HG03575 (cell line): ENCODE data around the gene FUT6.
"Not testable (repeated sequence)": the region's sequence is repeated elsewhere in the genome, so short reads cannot be mapped to it uniquely, and the experiment has no call there.

Experiments used
- ATAC-seq: cut with Tn5 transposase; IDR thresholded peaks from one replicate; pipeline ENCODE4 v1.9.1; 2021; ENCODE audit not compliant: unreplicated experiment, insufficient number of reproducible peaks, low FRiP score; ENCODE audit errors: extremely low read depth

The FUT6 gene

DNA sequence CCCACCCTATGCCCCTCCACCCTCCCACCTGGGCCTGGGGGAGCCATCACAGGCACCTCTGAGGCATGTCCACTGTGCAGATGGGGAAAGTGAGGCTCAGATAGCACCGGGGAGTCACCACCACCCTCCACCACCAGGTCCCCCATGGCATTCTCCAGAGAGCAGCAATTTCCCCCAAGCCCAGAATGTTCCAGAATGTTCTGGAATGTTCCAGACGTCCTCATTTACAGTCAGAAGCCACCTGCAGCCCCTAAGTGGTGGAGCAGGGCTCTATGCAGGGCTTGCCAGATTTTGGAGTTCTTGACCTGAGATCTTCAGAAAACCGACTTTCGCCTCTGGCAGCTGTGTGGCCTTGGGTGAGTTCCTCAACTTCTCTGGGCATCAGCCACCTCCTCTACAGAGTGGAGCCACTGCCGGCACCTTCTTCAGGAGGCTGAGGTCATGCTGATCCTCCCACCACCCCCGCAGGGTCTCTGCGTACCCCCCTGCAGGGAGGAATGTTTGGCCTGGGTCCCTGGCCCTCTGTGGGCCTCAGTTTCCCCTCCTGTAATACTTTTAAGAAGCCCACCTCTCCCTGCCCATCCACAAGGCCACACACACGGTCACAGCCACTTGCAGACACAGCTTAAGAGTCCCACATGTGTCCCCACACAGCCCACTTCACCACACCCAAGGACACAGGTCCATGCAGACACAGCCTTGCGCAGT is 24.7 kb upstream of the FUT6 start:
- no peak for ATAC-seq

GRCh38 chr19:5863030-5863665 is 23.6 kb upstream of the FUT6 start:
- ATAC-seq, result no peak

DNA sequence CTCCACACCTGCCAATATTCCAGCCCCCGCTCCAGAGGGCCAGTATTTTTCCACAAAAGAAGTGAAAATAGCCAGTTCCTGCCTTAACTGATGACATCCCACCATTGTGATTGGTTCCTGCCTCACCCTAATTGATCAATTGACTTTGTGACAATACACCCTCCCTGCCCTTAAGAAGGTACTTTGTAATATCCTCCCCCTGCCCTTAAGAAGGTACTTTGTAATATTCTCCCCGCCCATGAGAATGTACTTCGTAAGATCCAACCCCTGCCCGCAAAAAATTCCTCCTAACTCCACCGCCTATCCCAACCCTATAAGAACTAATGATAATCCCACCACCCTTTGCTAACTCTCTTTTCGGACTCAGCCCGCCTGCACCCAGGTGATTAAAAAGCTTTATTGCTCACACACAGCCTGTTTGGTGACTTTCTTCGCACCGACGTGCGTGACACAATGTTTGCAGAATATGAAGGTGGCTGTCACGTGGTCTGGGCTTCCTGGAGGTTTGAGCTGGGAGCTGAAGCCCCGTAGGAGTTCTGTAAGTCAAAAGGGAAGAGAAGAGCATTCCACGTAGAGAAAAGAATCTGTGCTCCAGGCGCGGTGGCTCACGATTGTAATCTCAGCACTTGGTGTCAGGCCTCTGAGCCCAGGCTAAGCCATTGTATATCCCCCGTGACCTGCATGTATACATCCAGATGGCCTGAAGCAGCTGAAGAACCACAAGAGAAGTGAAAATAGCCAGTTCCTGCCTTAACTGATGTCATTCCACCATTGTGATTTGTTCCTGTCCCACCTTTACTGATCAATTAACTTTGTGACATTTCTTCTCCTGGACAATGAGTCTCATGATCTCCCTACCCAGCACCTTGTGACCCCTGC is 17.9 kb upstream of the FUT6 start:
- no peak for ATAC-seq

DNA sequence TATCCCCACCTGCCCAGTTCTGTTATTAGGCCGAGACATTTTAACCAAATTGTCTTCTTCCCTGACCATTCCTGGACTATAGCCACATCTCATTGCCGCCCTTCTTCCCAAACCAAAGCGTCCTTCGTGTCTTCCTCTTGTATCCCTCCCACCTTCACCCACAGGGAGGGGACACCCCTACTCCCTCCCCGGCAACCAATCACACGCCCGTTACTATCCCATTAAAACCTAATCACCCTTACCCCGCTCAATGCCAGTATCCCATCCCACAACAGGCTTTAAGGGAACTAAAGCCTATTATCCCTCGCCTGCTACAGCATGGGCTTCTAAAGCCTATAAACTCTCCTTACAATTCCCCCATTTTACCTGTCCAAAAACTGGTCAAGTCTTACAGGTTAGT is 15.6 kb upstream of the FUT6 start:
- not testable (repeated sequence) for ATAC-seq

DNA sequence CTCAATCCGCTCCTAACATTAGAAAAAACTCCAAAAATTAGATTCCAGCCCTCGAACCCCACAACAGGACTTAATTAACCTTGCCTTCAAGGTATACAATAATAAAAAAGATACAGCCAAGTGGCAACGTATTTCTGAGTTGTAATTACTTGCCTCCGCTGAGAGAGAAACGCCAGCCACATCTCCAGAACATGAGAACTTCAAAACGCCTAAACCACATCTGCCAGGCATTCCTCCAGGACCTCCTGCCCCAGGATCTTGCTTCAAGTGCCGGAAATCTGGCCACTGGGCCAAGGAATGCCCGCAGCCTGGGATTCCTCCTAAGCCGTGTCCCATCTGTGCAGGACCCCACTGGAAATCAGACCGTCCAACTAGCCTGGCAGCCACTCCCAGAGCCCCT is 14.6 kb upstream of the FUT6 start:
- ATAC-seq, result not testable (repeated sequence)

DNA sequence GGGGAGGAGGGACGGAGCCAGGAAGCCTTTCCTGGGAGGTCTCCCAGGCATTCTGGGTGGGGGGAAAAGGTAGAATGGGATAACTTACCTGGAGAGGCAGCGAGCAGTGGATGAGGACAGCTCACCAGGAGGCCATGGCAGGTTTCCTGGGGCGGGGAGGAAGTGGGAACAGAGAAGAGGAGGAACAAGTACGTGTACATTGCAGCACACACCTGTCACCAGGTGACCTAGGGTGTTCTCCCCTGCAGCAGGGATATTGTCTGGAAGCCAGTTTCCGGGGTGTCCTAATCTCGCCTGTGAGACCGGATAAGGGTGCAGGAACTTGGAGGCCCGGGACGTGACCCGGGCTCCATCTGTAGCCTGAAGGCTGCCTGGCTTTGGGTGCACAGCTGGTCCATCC is 11.8 kb upstream of the FUT6 start, which contains the start of gene FUT3:
FUT3 (minus strand) TSS at position 148 of the 400 bp plus-strand sequence.
- ATAC-seq, result no peak

- ATAC-seq, result no peak
Observed at GRCh38 chr19:5850743-5851293, 11.3 kb upstream of the FUT6 start.

GRCh38 chr19:5850189-5850588 is 10.7 kb upstream of the FUT6 start:
- ATAC-seq, result no peak

- ATAC-seq, result not testable (repeated sequence)
Observed at GRCh38 chr19:5848621-5849020, 9.1 kb upstream of the FUT6 start.

DNA sequence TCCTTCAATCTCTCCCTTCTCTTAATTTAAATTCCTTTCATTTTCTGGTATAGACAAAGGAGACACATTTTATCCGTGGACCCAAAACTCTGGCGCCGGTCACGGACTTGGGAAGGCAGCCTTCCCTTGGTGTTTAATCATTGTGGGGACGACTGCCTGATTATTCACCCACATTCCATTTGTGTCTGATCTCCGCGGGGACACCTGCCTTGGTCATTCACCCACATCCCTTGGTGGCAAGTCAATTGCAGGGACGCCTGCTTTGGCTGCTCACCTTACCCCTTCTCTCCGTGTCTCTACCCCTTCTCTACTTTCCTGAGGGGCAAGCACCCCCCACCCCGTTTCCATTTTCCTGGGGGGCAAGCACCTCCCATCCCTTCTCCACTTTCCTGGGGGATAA is 8.3 kb upstream of the FUT6 start:
- not testable (repeated sequence) for ATAC-seq

- no peak for ATAC-seq
Observed at GRCh38 chr19:5844456-5845433, 5.2 kb upstream of the FUT6 start.

- ATAC-seq, result no peak
Observed at GRCh38 chr19:5843295-5843927, 3.9 kb upstream of the FUT6 start.

GRCh38 chr19:5841735-5842111 is 2.2 kb upstream of the FUT6 start:
- not testable (repeated sequence) for ATAC-seq

DNA sequence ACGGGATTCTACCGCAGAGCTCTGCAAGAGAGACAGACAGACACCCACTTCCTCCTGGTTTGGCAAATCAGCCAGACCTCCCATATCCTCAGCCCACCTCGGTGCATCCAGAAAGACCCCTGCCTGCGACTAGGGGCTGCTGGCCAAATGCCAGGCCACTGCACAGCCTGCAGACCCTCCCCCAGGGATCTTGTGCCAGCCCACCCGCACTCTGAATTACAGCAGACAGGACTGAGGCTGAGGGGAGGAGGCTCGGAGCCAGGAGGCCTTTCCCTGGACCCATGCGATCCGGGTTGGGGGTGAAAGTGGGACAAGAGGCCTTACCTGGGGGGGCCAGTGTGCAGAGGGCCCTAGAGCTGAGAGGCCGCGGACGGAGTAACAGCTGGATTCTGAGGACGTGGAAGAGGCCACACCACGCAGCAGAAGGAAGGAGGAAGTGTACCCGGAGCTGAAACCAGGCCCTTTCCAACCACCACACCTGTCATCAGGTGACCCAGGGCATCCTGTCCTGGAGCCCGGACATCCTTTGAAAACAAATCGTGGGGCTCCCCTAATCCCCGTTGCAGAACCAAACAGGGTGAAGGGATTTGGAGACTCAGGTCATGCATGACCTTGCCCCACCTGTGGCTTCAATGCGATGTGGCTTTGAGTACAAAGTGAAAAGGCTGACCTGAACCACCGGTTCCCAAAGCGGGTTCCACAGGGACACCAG is 993 bp downstream of the FUT6 start:
- ATAC-seq, result no peak

GRCh38 chr19:5837761-5838352 is 1.6 kb downstream of the FUT6 start:
- no peak for ATAC-seq

- ATAC-seq, result no peak
Observed at GRCh38 chr19:5832527-5833216, 6.8 kb downstream of the FUT6 start.

GRCh38 chr19:5832061-5832460 is 7.4 kb downstream of the FUT6 start:
- no peak for ATAC-seq
